Fibroblast of pulmonary artery (primary cell): ENCODE results near the gene APOA5.

Source experiments
- DNase-seq: peaks from one replicate; pipeline ENCODE4 v3.0.0-alpha.2; 2010; ENCODE audit warnings: low read depth
- H3K4me3 ChIP-seq: replicated peaks from 2 replicates; pipeline ENCODE4 v1.5.1; 2011; ENCODE audit warnings: low read depth, mild to moderate bottlenecking, control low read depth, low read length, moderate library complexity
- TF ChIP-seq, protein P1 (sequence below): IDR thresholded peaks from 2 replicates; pipeline ENCODE4 v1.5.1; 2011; ENCODE audit warnings: mild to moderate bottlenecking, control low read depth, low read length, inconsistent platforms; ENCODE audit errors: missing control alignments

The APOA5 gene

DNA sequence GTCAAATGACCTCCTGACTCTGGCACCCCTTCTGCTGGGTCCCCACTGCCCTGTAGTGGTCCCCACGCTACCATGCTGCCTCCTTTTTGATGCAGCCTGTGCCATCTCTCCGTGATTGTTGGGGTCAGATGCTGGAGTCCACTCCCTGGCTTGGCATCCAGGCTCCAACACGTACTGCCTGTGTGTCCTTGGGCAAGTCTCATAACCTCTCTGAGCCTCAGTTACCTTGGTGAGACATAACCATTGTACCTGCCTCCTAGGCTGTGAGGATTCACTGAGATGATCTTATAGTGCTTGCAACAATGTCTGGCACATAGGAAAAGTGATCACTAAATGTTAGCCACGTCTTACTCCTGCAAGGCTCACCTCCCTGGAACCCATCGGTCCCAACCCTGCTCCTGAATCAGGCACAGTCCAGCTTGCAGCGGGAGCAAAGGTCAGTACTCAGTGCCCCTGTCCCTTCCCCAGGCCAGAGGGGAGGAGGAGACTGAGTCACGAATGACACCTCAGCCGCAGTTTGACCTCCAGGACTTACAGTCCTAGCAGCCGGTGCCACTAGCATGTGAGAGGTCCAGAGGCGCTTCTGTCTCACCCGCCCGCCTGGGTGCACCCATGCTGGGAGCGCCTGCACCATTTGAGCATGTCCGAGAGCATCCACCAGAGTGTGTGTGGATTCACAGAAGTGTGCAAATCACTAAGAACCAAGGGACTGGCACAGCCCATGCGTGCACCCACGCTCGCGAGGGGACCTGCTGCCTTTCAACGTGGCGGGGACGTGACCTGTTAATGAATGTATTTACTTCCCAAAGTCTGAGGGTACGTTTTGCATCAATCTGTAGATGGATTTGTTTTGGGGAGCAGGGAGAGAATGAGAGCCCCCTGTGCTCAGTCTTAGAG, 34.4 kb upstream of the APOA5 start:
- no peak overlapping the region for H3K4me3 ChIP-seq
- TF ChIP-seq, protein P1, sequence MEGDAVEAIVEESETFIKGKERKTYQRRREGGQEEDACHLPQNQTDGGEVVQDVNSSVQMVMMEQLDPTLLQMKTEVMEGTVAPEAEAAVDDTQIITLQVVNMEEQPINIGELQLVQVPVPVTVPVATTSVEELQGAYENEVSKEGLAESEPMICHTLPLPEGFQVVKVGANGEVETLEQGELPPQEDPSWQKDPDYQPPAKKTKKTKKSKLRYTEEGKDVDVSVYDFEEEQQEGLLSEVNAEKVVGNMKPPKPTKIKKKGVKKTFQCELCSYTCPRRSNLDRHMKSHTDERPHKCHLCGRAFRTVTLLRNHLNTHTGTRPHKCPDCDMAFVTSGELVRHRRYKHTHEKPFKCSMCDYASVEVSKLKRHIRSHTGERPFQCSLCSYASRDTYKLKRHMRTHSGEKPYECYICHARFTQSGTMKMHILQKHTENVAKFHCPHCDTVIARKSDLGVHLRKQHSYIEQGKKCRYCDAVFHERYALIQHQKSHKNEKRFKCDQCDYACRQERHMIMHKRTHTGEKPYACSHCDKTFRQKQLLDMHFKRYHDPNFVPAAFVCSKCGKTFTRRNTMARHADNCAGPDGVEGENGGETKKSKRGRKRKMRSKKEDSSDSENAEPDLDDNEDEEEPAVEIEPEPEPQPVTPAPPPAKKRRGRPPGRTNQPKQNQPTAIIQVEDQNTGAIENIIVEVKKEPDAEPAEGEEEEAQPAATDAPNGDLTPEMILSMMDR, result no peak
- DNase-seq, result no peak

DNA sequence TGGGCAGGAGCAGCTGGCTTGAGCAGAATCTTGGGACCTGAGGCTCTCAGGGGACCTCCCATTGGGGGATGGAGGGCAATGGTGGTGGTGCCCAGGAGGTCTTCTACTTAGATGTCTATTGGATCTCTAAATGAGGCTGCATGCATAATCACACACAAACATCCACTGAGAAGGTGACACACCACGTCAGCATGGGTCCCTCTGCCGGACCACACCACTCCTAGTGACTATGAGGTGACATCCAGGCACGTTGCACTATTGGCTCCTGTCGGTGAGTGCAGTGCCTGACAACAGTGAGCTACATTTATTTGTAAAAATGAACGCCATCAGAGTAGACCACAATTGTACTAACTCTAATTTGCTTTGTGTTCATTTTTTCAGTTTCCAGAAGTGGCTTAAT, 33.8 kb upstream of the APOA5 start:
- TF ChIP-seq, protein P1, result no peak
- no peak for DNase-seq
- no peak overlapping the region for H3K4me3 ChIP-seq

DNA sequence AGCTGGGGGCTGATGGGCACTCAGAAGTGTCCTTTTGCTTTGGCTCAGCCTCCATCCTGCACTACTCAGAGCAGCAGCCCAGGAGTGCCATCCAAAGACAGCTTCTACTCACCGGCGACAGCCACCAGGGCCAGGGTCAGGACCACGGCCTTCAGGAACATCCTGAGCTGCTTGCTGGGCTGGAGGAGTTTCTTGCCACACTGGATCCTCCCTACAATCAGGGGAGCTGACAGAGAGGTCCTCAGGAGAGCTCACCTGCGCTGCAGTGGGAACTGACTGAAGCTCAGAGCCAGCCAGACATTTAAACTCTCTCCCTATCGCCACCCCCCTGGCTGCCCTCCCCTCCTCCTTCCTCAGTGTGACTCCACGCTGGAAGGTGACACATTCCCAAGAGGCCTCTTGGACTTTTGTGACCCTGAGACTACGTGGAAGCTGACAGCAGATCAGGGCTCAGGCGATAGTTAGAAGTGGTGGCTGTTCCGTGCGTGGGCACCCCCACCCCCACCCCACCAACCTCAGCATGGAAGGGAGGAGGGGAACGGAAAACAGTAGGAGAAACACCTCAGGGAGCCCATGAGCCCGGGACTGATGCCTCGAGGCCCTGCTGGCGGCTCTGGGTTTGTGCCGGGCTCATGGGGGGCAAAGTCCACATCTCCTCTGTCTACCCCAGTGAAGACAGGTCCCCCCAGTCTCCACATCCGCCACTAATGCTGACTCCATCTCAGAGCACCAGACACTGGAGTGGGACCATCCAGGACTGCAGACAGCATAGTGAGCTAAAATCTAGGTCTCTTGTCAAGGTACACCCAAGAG, 31.6 kb upstream of the APOA5 start, which contains the start of gene APOA4:
APOA4 (minus strand) TSS at position 274 of the 813 bp plus-strand sequence; CDS start at position 161, 113 bp downstream.
- TF ChIP-seq, protein P1, result no peak
- DNase-seq, result no peak
- no peak within 1 kb of the TSS for H3K4me3 ChIP-seq

DNA sequence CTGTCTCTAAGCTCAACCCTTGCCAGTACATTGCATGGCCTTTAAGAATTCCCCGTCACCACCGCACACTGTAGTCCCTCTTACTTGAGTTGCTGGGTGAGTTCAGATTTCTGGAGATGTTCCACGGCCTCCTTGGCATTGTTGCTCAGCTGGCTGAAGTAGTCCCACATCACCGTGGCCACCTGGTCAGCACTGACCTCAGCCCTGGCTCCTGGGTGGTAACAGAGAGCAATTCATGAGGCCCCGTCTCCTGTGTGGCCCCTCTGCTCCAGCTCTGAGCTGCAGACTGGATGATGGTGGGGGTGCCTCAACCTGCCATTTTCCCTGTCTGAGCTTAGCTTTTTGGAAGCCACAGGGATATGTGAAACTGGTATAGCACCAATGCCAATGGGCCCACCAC, 30.9 kb upstream of the APOA5 start:
- TF ChIP-seq, protein P1, result no peak
- no peak for DNase-seq
- H3K4me3 ChIP-seq, result no peak overlapping the region

DNA sequence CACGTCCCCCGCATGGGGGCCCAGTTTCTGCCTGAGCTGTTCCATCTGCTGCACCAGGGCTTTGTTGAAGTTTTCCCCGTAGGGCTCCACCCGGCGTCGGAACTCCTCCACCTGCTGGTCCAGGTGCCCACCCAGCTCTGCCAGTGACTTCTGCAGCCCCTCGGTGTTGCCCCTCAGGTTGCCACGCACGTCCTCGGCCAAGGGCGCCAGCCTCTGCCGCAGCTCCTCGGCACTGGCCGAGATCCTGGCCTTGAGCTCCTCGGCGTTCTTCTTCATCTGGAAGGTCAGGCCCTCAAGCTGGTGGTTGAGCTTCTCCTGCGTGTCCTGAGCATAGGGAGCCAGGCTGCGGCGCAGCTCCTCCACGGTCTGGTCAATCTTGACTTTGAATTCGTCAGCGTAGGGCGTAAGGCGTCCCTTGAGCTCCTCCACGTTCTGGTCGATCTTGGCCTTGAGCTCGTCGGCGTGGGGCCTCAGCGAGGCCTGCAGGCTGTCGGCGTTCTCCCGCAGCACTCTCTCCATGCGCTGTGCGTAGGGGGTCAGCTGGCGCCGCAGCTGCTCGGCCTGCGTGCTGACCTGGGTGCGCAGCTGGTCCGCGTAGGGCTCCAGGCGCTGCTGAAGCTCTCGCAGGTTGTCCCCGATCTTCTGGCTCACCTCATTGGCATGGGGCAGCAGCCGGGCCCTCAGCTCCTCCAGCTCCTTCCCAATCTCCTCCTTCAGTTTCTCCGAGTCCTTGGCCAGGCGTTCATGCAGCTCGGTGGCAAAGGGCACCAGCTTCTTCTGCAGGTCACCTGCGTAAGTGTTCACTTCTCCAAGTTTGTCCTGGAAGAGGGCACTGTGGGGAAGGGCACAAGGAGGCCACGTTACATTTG, 29.6 kb upstream of the APOA5 start:
- H3K4me3 ChIP-seq, result no peak overlapping the region
- no peak for DNase-seq
- TF ChIP-seq, protein P1, result no peak

DNA sequence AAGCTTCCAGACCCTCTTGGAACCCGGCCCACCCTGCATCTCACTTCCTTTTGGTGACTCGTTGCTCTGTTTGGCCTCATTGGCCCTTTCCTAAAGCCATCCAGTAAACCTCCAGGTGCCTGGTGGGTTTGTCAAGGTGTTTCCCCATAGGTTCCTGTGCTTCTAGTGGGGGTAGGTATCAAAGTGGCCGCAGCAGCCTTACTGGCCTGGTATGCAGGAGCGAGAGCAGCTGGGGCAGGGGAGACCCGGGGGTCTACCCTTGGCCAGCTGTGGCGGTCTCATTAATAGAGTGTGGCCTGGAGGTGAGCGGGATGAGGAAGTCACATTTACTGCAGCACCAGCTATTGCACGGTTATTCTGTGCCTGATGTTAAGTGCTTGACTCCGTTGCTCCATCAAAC, 27.4 kb upstream of the APOA5 start:
- no peak overlapping the region for H3K4me3 ChIP-seq
- DNase-seq, result no peak
- TF ChIP-seq, protein P1, result no peak
